Renal cortex interstitium (tissue), 3 donors: ENCODE data around the gene SOHLH1. TPM values are rescaled to one million over a fixed set of nuclear protein-coding genes. Genes with fewer than 3 reads are reported as not detected.

Experiments used
- polyA plus RNA-seq, 3 donors: library from polyadenylated mRNA; unstranded; fragments of 120-200 nt; gene quantifications; one replicate each; pipeline ENCODE4 v1.2.1, GENCODE V29; 2013; ENCODE audit not compliant: insufficient read length in 3 of 3

The SOHLH1 gene
- polyA plus RNA-seq, 3 donors: not detected

Other genes with a start within 250 kb of the SOHLH1 start
- gene PPP1R26, start 219.7 kb downstream of the SOHLH1 start, polyA plus RNA-seq: 10 to 100 TPM; 29.7 to 37.9 (median 33.4) TPM
- 10 to 100 TPM; 42.4 to 54.1 (median 50.4) TPM for gene MRPS2, start 198.8 kb downstream of the SOHLH1 start, polyA plus RNA-seq
- gene LCN1, start 178.0 kb downstream of the SOHLH1 start, polyA plus RNA-seq: not detected
- under 1 TPM in 1 of 3 donors, not detected in 2; 0.59 TPM for gene OBP2A, start 153.4 kb downstream of the SOHLH1 start, polyA plus RNA-seq
- under 1 TPM in 1 of 3 donors, not detected in 2; 0.22 TPM for gene PAEP, start 137.7 kb downstream of the SOHLH1 start, polyA plus RNA-seq
- gene GLT6D1, start 59.9 kb downstream of the SOHLH1 start, polyA plus RNA-seq: not detected
- gene LCN9, start 36.2 kb downstream of the SOHLH1 start, polyA plus RNA-seq: not detected
- under 1 TPM; 0.09 to 0.24 (median 0.24) TPM for gene KCNT1, start 2.7 kb upstream of the SOHLH1 start, polyA plus RNA-seq
- gene CAMSAP1, start 208.1 kb upstream of the SOHLH1 start, polyA plus RNA-seq: 10 to 100 TPM; 23.4 to 26.8 (median 26.5) TPM